ENCODE data around the gene ATRNL1.
A peak's percentile ranks its signal among the peaks of the same experiment; 100 is the strongest.

The ATRNL1 gene

DNA sequence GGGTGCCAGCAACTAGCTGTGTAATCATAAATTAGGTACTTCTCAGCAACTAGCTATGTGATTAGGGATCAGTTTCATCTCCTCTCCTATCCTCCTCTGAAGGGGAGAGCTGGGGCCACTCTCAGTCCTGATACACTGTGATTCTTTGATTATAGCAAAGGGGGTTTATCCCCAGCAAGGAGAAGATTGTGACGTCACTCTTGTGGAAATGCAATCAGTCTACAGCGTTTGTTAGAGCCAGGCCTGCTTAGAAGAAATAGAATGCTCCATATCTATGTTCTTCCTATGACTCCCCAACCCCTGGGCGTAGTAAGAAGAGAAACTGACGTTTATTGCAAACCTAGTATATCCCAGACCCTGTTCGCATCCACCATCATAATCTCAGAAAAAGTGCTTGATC is 871.7 kb downstream of the ATRNL1 start:
- no CpG with 5 or more reads among the region's 5 CpGs for WGBS (ENCODE audit: extremely low coverage, insufficient coverage, low lambda C conversion rate)
- Histone ChIP-seq H3K36me3 (ENCODE audit: control insufficient read depth, insufficient read depth, low read length) (no peaks in the 10 kb centered on the region), H2AK5ac (ENCODE audit: low read length) (no peak overlapping the region), H2BK120ac (ENCODE audit: low read depth, low read length) (no peak overlapping the region), H4K5ac (ENCODE audit: low read length) (no peak overlapping the region), H2BK5ac (ENCODE audit: low read length) (no peak overlapping the region), H3K4me2 (ENCODE audit: low read length) (no peak overlapping the region), H3K18ac (ENCODE audit: low read length) (no peak overlapping the region), H3K9ac (ENCODE audit: low read length) (no peak overlapping the region), H3K23ac (ENCODE audit: low read length) (no peak overlapping the region), H3K56ac (ENCODE audit: low read length) (no peak overlapping the region), H4K8ac (ENCODE audit: low read depth, low read length) (no peak overlapping the region), H2BK15ac (replicated peaks; ENCODE audit: low read depth) (no peak overlapping the region), H3K79me1 (ENCODE audit: low read length) (no peaks in the 10 kb centered on the region), H3K79me2 (ENCODE audit: control insufficient read depth, insufficient read depth, low read length) (no peaks in the 10 kb centered on the region), H3K4me1 (ENCODE audit: control insufficient read depth, low read depth, low read length) (no peaks in the 10 kb centered on the region), H3K4me3 (ENCODE audit: low read length) (no peak overlapping the region), H3K4ac (ENCODE audit: low read depth, low read length) (no peak overlapping the region), H3K27ac (ENCODE audit: low read depth, low read length) (no peak overlapping the region), H3K27me3 (ENCODE audit: insufficient read depth, low read length, poor library complexity) (no peaks in the 10 kb centered on the region)
- no peak for DNase-seq

DNA sequence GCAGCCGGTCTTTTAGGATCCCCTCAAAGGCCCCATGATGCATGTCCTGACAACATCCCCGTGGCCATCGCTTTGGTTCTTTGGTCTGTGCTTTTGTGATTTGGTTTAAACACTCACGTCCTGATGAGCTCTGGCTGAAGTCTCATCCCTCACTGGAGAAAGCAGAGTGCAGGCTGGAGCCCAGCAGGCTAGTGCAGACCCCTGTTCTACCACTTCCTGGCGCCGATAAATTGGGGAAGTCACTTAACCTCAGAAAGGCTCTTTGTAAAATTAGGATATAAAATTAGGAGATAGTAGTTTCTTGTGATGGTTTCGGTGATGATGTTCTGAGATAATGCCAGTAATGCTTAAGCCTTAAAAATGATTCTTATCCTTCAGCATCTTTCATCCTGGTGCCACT is 872.2 kb downstream of the ATRNL1 start:
- H4K5ac ChIP-seq (ENCODE audit: low read length): no peak overlapping the region
- no peak overlapping the region for H3K4me3 ChIP-seq (ENCODE audit: low read length)
- H3K9ac ChIP-seq (ENCODE audit: low read length): no peak overlapping the region
- no peak overlapping the region for H3K27ac ChIP-seq (ENCODE audit: low read depth, low read length)
- 100% methylated on average over 1 of the region's 7 CpGs for WGBS (ENCODE audit: extremely low coverage, insufficient coverage, low lambda C conversion rate)
- no peaks in the 10 kb centered on the region for H3K27me3 ChIP-seq (ENCODE audit: insufficient read depth, low read length, poor library complexity)
- H3K36me3 ChIP-seq (ENCODE audit: control insufficient read depth, insufficient read depth, low read length): no peaks in the 10 kb centered on the region
- H3K18ac ChIP-seq (ENCODE audit: low read length): no peak overlapping the region
- H2AK5ac ChIP-seq (ENCODE audit: low read length): no peak overlapping the region
- no peaks in the 10 kb centered on the region for H3K79me1 ChIP-seq (ENCODE audit: low read length)
- H2BK5ac ChIP-seq (ENCODE audit: low read length): no peak overlapping the region
- no peak overlapping the region for H2BK15ac ChIP-seq (replicated peaks; ENCODE audit: low read depth)
- DNase-seq: no peak
- no peak overlapping the region for H3K4ac ChIP-seq (ENCODE audit: low read depth, low read length)
- H3K4me2 ChIP-seq (ENCODE audit: low read length): no peak overlapping the region
- H3K56ac ChIP-seq (ENCODE audit: low read length): no peak overlapping the region
- no peaks in the 10 kb centered on the region for H3K79me2 ChIP-seq (ENCODE audit: control insufficient read depth, insufficient read depth, low read length)
- H3K23ac ChIP-seq (ENCODE audit: low read length): no peak overlapping the region
- H2BK120ac ChIP-seq (ENCODE audit: low read depth, low read length): no peak overlapping the region
- H3K4me1 ChIP-seq (ENCODE audit: control insufficient read depth, low read depth, low read length): no peaks in the 10 kb centered on the region
- H4K8ac ChIP-seq (ENCODE audit: low read depth, low read length): no peak overlapping the region

- Histone ChIP-seq H3K27ac (ENCODE audit: low read depth, low read length) (no peak overlapping the region), H3K79me1 (ENCODE audit: low read length) (no peaks in the 10 kb centered on the region), H3K4me3 (ENCODE audit: low read length) (no peak overlapping the region), H3K18ac (ENCODE audit: low read length) (no peak overlapping the region), H3K36me3 (ENCODE audit: control insufficient read depth, insufficient read depth, low read length) (no peaks in the 10 kb centered on the region), H4K5ac (ENCODE audit: low read length) (no peak overlapping the region), H3K23ac (ENCODE audit: low read length) (no peak overlapping the region), H3K4me1 (ENCODE audit: control insufficient read depth, low read depth, low read length) (no peaks in the 10 kb centered on the region), H3K79me2 (ENCODE audit: control insufficient read depth, insufficient read depth, low read length) (no peaks in the 10 kb centered on the region), H3K56ac (ENCODE audit: low read length) (no peak overlapping the region), H3K27me3 (ENCODE audit: insufficient read depth, low read length, poor library complexity) (no peaks in the 10 kb centered on the region), H2BK15ac (replicated peaks; ENCODE audit: low read depth) (no peak overlapping the region), H4K8ac (ENCODE audit: low read depth, low read length) (no peak overlapping the region), H2AK5ac (ENCODE audit: low read length) (no peak overlapping the region), H3K9ac (ENCODE audit: low read length) (no peak overlapping the region), H2BK120ac (ENCODE audit: low read depth, low read length) (no peak overlapping the region), H3K4ac (ENCODE audit: low read depth, low read length) (no peak overlapping the region), H2BK5ac (ENCODE audit: low read length) (no peak overlapping the region), H3K4me2 (ENCODE audit: low read length) (no peak overlapping the region)
- peak; percentile 32 for DNase-seq
- no CpG with 5 or more reads among the region's 3 CpGs for WGBS (ENCODE audit: extremely low coverage, insufficient coverage, low lambda C conversion rate)
These were observed 875.1 kb downstream of the ATRNL1 start for GRCh38 chr10:115968236-115968635.

GRCh38 chr10:115969591-115969990 is 876.4 kb downstream of the ATRNL1 start:
- H2BK120ac ChIP-seq (ENCODE audit: low read depth, low read length): no peak overlapping the region
- no peak overlapping the region for H4K5ac ChIP-seq (ENCODE audit: low read length)
- no peaks in the 10 kb centered on the region for H3K36me3 ChIP-seq (ENCODE audit: control insufficient read depth, insufficient read depth, low read length)
- WGBS (ENCODE audit: extremely low coverage, insufficient coverage, low lambda C conversion rate): no CpG with 5 or more reads among the region's 11 CpGs
- H3K27me3 ChIP-seq (ENCODE audit: insufficient read depth, low read length, poor library complexity): no peaks in the 10 kb centered on the region
- no peak overlapping the region for H2BK15ac ChIP-seq (replicated peaks; ENCODE audit: low read depth)
- H3K23ac ChIP-seq (ENCODE audit: low read length): no peak overlapping the region
- no peak overlapping the region for H3K4me3 ChIP-seq (ENCODE audit: low read length)
- no peak for DNase-seq
- no peak overlapping the region for H4K8ac ChIP-seq (ENCODE audit: low read depth, low read length)
- no peak overlapping the region for H3K18ac ChIP-seq (ENCODE audit: low read length)
- H3K27ac ChIP-seq (ENCODE audit: low read depth, low read length): no peak overlapping the region
- no peaks in the 10 kb centered on the region for H3K79me2 ChIP-seq (ENCODE audit: control insufficient read depth, insufficient read depth, low read length)
- no peak overlapping the region for H2BK5ac ChIP-seq (ENCODE audit: low read length)
- H3K9ac ChIP-seq (ENCODE audit: low read length): no peak overlapping the region
- no peak overlapping the region for H3K56ac ChIP-seq (ENCODE audit: low read length)
- H3K4me1 ChIP-seq (ENCODE audit: control insufficient read depth, low read depth, low read length): no peaks in the 10 kb centered on the region
- H3K4ac ChIP-seq (ENCODE audit: low read depth, low read length): no peak overlapping the region
- no peak overlapping the region for H3K4me2 ChIP-seq (ENCODE audit: low read length)
- no peak overlapping the region for H2AK5ac ChIP-seq (ENCODE audit: low read length)
- no peaks in the 10 kb centered on the region for H3K79me1 ChIP-seq (ENCODE audit: low read length)

- H3K4ac ChIP-seq (ENCODE audit: low read depth, low read length): no peak overlapping the region
These were observed 878.8 kb downstream of the ATRNL1 start for GRCh38 chr10:115971921-115972320.

DNA sequence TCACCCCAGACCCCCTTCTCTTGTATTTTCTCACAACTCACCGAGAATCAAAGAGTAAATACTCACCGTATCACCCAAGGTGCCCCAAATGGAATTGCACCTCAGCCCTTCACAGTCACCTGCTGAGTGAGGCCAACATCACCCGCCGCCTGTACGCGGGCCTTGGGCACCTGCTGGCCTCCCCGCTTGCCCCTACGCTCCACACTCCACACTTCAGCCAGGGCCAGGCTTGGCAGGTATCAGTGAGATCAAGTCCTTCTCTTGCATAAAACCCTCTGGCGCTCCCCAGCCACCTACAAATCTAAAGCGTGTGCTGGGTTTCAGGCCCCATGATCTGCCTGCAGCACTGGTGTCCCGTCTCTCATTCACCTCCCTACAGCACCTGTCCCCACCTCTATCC is 879.3 kb downstream of the ATRNL1 start:
- Histone ChIP-seq H2AK5ac (ENCODE audit: low read length) (no peak overlapping the region), H3K56ac (ENCODE audit: low read length) (no peak overlapping the region), H4K8ac (ENCODE audit: low read depth, low read length) (no peak overlapping the region), H3K79me1 (ENCODE audit: low read length) (no peaks in the 10 kb centered on the region), H3K27me3 (ENCODE audit: insufficient read depth, low read length, poor library complexity) (no peaks in the 10 kb centered on the region), H3K4me3 (ENCODE audit: low read length) (no peak overlapping the region), H3K79me2 (ENCODE audit: control insufficient read depth, insufficient read depth, low read length) (no peaks in the 10 kb centered on the region), H3K4me1 (ENCODE audit: control insufficient read depth, low read depth, low read length) (no peaks in the 10 kb centered on the region), H3K9ac (ENCODE audit: low read length) (no peak overlapping the region), H3K4ac (ENCODE audit: low read depth, low read length) (no peak overlapping the region), H3K27ac (ENCODE audit: low read depth, low read length) (no peak overlapping the region), H3K4me2 (ENCODE audit: low read length) (no peak overlapping the region), H3K36me3 (ENCODE audit: control insufficient read depth, insufficient read depth, low read length) (no peaks in the 10 kb centered on the region), H2BK5ac (ENCODE audit: low read length) (no peak overlapping the region), H3K23ac (ENCODE audit: low read length) (no peak overlapping the region), H2BK15ac (replicated peaks; ENCODE audit: low read depth) (no peak overlapping the region), H3K18ac (ENCODE audit: low read length) (no peak overlapping the region), H2BK120ac (ENCODE audit: low read depth, low read length) (no peak overlapping the region), H4K5ac (ENCODE audit: low read length) (no peak overlapping the region)
- DNase-seq: no peak
- no CpG with 5 or more reads among the region's 11 CpGs for WGBS (ENCODE audit: extremely low coverage, insufficient coverage, low lambda C conversion rate)

More at GRCh38 chr10:115971921-115972320, 878.8 kb downstream of the ATRNL1 start:
- Histone ChIP-seq H3K56ac (ENCODE audit: low read length) (no peak overlapping the region), H3K27ac (ENCODE audit: low read depth, low read length) (no peak overlapping the region), H3K9ac (ENCODE audit: low read length) (no peak overlapping the region), H3K4me1 (ENCODE audit: control insufficient read depth, low read depth, low read length) (no peaks in the 10 kb centered on the region), H3K4me3 (ENCODE audit: low read length) (no peak overlapping the region), H2BK15ac (replicated peaks; ENCODE audit: low read depth) (no peak overlapping the region), H4K8ac (ENCODE audit: low read depth, low read length) (no peak overlapping the region), H2BK120ac (ENCODE audit: low read depth, low read length) (no peak overlapping the region), H3K36me3 (ENCODE audit: control insufficient read depth, insufficient read depth, low read length) (no peaks in the 10 kb centered on the region), H3K18ac (ENCODE audit: low read length) (no peak overlapping the region), H3K79me1 (ENCODE audit: low read length) (no peaks in the 10 kb centered on the region), H3K27me3 (ENCODE audit: insufficient read depth, low read length, poor library complexity) (no peaks in the 10 kb centered on the region), H3K4me2 (ENCODE audit: low read length) (no peak overlapping the region), H4K5ac (ENCODE audit: low read length) (no peak overlapping the region), H2AK5ac (ENCODE audit: low read length) (no peak overlapping the region), H2BK5ac (ENCODE audit: low read length) (no peak overlapping the region), H3K23ac (ENCODE audit: low read length) (no peak overlapping the region), H3K79me2 (ENCODE audit: control insufficient read depth, insufficient read depth, low read length) (no peaks in the 10 kb centered on the region)
- WGBS (ENCODE audit: extremely low coverage, insufficient coverage, low lambda C conversion rate): no CpG with 5 or more reads among the region's 6 CpGs
- no peak for DNase-seq

All from mesendoderm (in vitro differentiated cells).